Esophagus squamous epithelium (tissue), 5 donors: Measurements from ENCODE around the gene DICER1. TPM values are rescaled to one million over a fixed set of nuclear protein-coding genes. Genes with fewer than 3 reads are reported as not detected.
A peak's percentile ranks its signal among the peaks of the same experiment; 100 is the strongest.

ENCODE experiments used
- DNase-seq: peaks from one replicate; lab custom pipeline; 2025; lab: John Stamatoyannopoulos, UW
- H3K27ac ChIP-seq, 4 donors: fragments of 200-600 bp; sonication (generic); one replicate each; pipeline ENCODE4 v1.5.1; 2016 to 2019; ENCODE audit warnings: mild to moderate bottlenecking in 1 of 4
- H3K27me3 ChIP-seq, 4 donors: fragments of 200-600 bp; sonication (generic); 1 replicate in 3 of 4; 2 replicates in 1 of 4; pipeline versions ENCODE4 v1.5.1 to v1.6.0; 2017 to 2021; ENCODE audit warnings: antibody characterized with exemption in 1 of 4
- H3K36me3 ChIP-seq, 3 donors: fragments of 200-600 bp; sonication (generic); one replicate each; pipeline ENCODE4 v1.5.1; 2016 to 2019
- H3K4me1 ChIP-seq, 3 donors: fragments of 200-600 bp; sonication (generic); one replicate each; pipeline ENCODE4 v1.5.1; 2017 to 2019
- H3K4me3 ChIP-seq, 4 donors: fragments of 200-600 bp; sonication (generic); 1 replicate in 3 of 4; 2 replicates in 1 of 4; pipeline ENCODE4 v1.5.1; 2016 to 2019; ENCODE audit warnings: mild to moderate bottlenecking in 2 of 4, moderate library complexity in 1 of 4
- H3K9me3 ChIP-seq, 3 donors: fragments of 200-600 bp; sonication (generic); one replicate each; pipeline ENCODE4 v1.5.1; 2016 to 2019
- POLR2A ChIP-seq, 4 donors: fragments of 450-650 bp; IDR thresholded peaks; one replicate each; pipeline ENCODE4 v1.6.1; 2017; ENCODE audit warnings: antibody characterized with exemption in 4 of 4, mild to moderate bottlenecking in 4 of 4, moderate library complexity in 3 of 4
- WGBS, 2 donors: methylation state at CpG; one replicate each; pipeline ENCODE4 v1.1.5; 2018; 5-methylcytosine and 5-hydroxymethylcytosine counted together
- intact Hi-C: fragments of 100-400 bp; cut with DNase I; formaldehyde crosslinking; loops from one replicate; pipeline ENCODE4 v1.15.0; 2022
- total RNA-seq, 4 donors: library from RNA; depleted of rRNA; stranded (reverse); fragments of >200 nt; gene quantifications; one replicate each; pipeline ENCODE4 v1.1.0, GENCODE V29; 2016
- TF ChIP-seq, protein P1 (sequence below), 6 experiments: fragments of 450-650 bp in 4 of 6; fragments of 200-600 bp in 2 of 6; sonication (generic) in 2 of 6; IDR thresholded peaks; one replicate each; pipeline ENCODE4 v1.5.1; 2016 to 2019; ENCODE audit warnings: antibody characterized with exemption in 6 of 6, mild to moderate bottlenecking in 4 of 6, moderate library complexity in 4 of 6
- donor health status: DM: yes; HTN: yes; CAD: no.

DICER1 gene
- total RNA-seq, 4 donors from 2014 or later, result 39.4 to 79.7 (median 55.7) TPM

DNA sequence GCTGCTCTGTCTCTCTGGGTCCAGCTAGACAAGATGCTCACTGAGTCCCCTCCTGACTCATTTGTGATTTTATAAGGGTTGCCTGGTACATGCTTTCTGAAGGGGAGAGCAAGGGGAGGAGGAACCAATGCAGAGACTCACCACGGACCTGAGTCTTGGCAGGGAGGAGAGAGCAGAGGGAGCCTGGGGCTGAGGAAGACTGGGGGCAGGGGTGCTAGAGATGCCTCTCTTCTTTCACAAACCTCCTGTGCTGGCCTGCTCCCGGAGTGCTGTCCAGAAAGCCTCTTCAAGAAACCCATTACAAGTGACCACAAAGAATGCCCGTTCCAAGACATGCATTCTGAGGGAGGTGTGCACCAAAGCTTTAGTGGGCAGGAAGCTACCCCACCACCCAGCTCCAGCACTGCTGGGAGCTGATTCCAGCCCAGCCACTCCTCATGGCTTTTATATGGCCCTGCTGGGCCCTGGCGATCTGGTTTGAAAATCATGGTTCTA, 33.1 kb upstream of the DICER1 start:
- 100% methylated on average over 1 of the region's 4 CpGs for WGBS, 2 donors
- no peaks in the 10 kb centered on the region for H3K9me3 ChIP-seq
- H3K27me3 ChIP-seq, result no peaks in the 10 kb centered on the region
- DNase-seq, result no peak
- intact Hi-C loops, result no loop called here
- H3K4me1 ChIP-seq, result peaks cover 3 to 23% (median 9%) of the 10 kb centered on the region in 3 donors
- TF ChIP-seq, protein P1, sequence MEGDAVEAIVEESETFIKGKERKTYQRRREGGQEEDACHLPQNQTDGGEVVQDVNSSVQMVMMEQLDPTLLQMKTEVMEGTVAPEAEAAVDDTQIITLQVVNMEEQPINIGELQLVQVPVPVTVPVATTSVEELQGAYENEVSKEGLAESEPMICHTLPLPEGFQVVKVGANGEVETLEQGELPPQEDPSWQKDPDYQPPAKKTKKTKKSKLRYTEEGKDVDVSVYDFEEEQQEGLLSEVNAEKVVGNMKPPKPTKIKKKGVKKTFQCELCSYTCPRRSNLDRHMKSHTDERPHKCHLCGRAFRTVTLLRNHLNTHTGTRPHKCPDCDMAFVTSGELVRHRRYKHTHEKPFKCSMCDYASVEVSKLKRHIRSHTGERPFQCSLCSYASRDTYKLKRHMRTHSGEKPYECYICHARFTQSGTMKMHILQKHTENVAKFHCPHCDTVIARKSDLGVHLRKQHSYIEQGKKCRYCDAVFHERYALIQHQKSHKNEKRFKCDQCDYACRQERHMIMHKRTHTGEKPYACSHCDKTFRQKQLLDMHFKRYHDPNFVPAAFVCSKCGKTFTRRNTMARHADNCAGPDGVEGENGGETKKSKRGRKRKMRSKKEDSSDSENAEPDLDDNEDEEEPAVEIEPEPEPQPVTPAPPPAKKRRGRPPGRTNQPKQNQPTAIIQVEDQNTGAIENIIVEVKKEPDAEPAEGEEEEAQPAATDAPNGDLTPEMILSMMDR (IDR thresholded peaks at IDR 0.05), result no peak
- no peak for TF ChIP-seq POLR2A (IDR thresholded peaks at IDR 0.05)
- H3K4me3 ChIP-seq, result no peak overlapping the region
- H3K27ac ChIP-seq, result no peak overlapping the region
- H3K36me3 ChIP-seq, result peaks cover 0 to 16% (median 0%) of the 10 kb centered on the region in 3 donors

DNA sequence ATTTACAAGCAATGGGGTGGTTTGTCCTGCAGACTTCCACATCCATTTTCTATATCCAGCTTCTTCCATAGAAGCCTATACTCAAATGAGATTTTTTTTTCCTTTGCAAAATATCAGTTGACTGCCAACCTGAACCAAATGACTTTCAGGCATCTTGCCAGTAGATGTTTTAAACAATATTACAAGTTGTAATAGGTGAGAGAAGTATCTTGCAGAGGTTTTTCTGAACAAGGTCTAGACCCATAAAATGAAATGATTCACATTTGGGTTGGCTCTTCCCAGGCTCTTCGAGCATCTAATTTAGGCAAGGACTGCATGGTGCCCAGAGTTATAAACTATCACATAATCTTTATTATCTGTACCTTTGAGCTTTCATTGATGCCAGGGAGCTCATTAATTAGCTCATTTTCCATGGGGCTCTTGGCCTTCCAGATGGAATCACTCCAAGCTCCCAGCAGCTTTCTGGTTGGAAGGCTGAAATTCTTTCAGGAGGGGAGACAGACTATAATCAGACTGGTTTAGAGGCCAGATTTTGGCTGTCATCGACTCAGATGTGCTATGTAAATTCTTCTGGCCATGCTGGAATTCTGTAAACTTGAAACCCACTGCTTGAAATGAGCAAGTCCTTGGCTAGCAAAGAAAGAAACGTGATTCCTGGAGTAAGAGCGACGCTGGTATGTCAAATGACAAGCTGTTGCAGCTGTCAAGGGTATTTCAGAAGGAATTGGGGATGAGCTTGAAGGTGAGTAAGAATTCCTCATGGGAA, 32.2 kb upstream of the DICER1 start:
- intact Hi-C loops, result no loop called here
- no peak for DNase-seq
- Histone ChIP-seq H3K27me3 (no peaks in the 10 kb centered on the region), H3K4me1 (peaks cover 11 to 31% (median 17%) of the 10 kb centered on the region in 3 donors), H3K9me3 (no peaks in the 10 kb centered on the region), H3K36me3 (peaks cover 0 to 16% (median 0%) of the 10 kb centered on the region in 3 donors), H3K27ac (no peak overlapping the region), H3K4me3 (no peak overlapping the region)
- WGBS, 2 donors, result 60 to 62% methylated on average over 5 of the region's 5 CpGs
- TF ChIP-seq, protein P1 (IDR thresholded peaks at IDR 0.05), result no peak
- no peak for TF ChIP-seq POLR2A (IDR thresholded peaks at IDR 0.05)

DNA sequence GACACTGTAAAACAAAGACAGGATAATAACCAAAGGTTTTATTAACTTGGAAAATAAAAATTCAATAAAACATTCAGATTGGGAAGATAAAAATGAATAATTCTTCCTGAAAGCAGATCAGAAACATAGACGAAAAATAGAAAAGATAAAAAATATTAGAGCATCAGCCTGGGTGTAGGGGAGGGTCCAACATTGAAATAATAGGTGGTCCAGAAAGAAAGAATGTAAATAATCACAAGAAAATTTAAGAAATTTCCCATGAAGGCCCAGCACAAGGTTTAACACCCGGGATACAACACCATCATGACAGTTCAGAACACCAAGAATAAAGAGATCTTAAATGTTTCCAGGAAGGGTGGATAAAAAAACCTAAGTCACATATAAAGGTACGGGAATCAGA, 31.1 kb upstream of the DICER1 start:
- 88% methylated on average over 3 of the region's 3 CpGs for WGBS, 2 donors
- TF ChIP-seq POLR2A (IDR thresholded peaks at IDR 0.05), result no peak
- TF ChIP-seq, protein P1 (IDR thresholded peaks at IDR 0.05), result no peak
- intact Hi-C loops, result no loop called here
- Histone ChIP-seq H3K36me3 (peaks cover 0 to 16% (median 0%) of the 10 kb centered on the region in 3 donors), H3K4me3 (no peak overlapping the region), H3K4me1 (peaks cover 19 to 43% (median 26%) of the 10 kb centered on the region in 3 donors), H3K27me3 (no peaks in the 10 kb centered on the region), H3K9me3 (no peaks in the 10 kb centered on the region), H3K27ac (no peak overlapping the region)
- no peak for DNase-seq

DNA sequence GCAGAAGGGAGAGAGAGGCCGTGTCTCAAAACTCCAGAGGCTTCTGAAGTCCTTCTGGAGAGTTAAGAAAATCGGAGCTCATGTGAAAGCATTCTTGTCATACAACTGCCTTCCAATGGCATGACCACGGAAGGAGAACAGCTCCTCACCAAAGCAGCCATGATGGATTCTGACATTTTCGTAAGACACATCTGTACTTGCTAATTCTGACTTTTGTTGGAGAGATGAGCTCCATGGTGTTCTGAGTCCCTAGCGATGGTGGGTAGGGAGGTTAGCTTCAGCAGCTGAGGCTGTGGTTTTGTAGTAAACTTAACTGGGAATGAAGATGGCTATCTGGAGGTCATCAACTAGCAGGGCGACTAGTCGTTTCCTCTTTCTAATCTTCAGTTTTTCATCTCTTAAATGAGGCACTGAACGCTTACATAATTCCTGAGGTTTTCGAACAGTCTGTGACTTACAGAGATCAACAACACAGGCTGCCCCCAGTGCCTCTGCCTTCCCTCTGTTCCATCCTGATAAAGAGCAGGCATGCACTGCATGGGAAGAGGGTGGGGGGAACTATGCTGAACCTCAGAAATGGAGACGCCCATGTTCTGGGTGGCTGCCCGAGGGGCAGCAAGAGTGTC, 28.6 kb upstream of the DICER1 start:
- Histone ChIP-seq H3K27ac (peak overlapping the region; percentile 31 to 78 (median 62)), H3K9me3 (no peaks in the 10 kb centered on the region), H3K27me3 (no peaks in the 10 kb centered on the region), H3K36me3 (peaks cover 0 to 6% (median 0%) of the 10 kb centered on the region in 3 donors), H3K4me1 (peaks cover 19 to 49% (median 26%) of the 10 kb centered on the region in 3 donors), H3K4me3 (peak overlapping the region in 2 of 4 donors; percentile 0 to 39)
- intact Hi-C loops, result no loop called here
- WGBS, 2 donors, result 71% methylated on average over 7 to 9 of the region's 11 CpGs
- no peak for DNase-seq
- TF ChIP-seq, protein P1 (IDR thresholded peaks at IDR 0.05), result no peak
- TF ChIP-seq POLR2A (IDR thresholded peaks at IDR 0.05), result no peak
